Measurements from ENCODE around the gene C5. TPM values are rescaled to one million over a fixed set of nuclear protein-coding genes. Genes with fewer than 3 reads are reported as not detected.
A peak's percentile ranks its signal among the peaks of the same experiment; 100 is the strongest.
"Not testable (repeated sequence)": the region's sequence is repeated elsewhere in the genome, so short reads cannot be mapped to it uniquely, and the experiment has no call there.

The C5 gene
- total and polyA plus RNA-seq, 9 of the 15 experiments (the other 6 are each of a cell fraction or from before 2014, with no cell fraction given) = 0.08 to 0.91 (median 0.42) TPM

DNA sequence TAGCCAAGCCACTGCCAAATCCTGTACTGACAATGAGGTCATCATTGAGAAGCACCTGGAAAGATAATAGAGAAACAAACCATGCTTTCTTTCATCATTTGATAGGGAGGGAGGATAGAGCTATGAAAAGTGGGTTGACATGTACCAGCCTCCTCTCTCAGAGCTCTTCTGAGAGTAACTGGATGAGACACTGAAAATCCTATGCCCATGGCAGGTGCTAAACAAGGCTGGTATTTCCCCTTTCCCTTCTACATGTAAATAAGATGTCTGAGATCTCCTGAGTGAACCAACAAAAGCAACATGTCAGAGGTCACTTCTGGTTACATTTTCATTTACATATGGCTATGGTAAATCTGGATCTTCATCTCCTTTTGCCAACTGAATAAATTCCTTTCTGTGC is 78.1 kb downstream of the C5 start:
- no peak for DNase-seq (ENCODE audit: extremely low read depth in 1 of 4, low spot score in 3 of 4)
- BruUV-seq (replicated peaks) = no TSS peak
- Histone ChIP-seq H2AFZ (ENCODE audit: low read depth, low read length) (no peak overlapping the region), H3K79me2 (ENCODE audit: control insufficient read depth, insufficient read depth, low read length) (no peaks in the 10 kb centered on the region), H3K27ac (ENCODE audit: extremely low read depth, low read depth, low read length) (no peak overlapping the region), H3K9me1 (ENCODE audit: control insufficient read depth, insufficient read depth, low read length) (no peaks in the 10 kb centered on the region), H3K36me3 (ENCODE audit: control insufficient read depth, insufficient read depth, low read length) (no peaks in the 10 kb centered on the region), H3K4me2 (ENCODE audit: insufficient read depth, low read length) (no peak overlapping the region), H4K20me1 (replicated peaks; ENCODE audit: control insufficient read depth, insufficient read depth, low read length) (no peaks in the 10 kb centered on the region), H3K27me3 (ENCODE audit: control insufficient read depth in 2 of 2, insufficient read depth in 2 of 2, low read length in 2 of 2) (peaks cover 8% of the 10 kb centered on the region in 2 experiments), H3K4me1 (replicated peaks in 1 of 2; ENCODE audit: control insufficient read depth in 2 of 2, insufficient read depth in 2 of 2, low read length in 2 of 2) (no peaks in the 10 kb centered on the region), H3K9ac (ENCODE audit: insufficient read depth in 1 of 2, low read depth in 2 of 2, low read length in 2 of 2) (no peak overlapping the region), H3K4me3 (no peak overlapping the region), H3K9me3 (replicated peaks; ENCODE audit: control insufficient read depth, insufficient read depth, low read depth, low read length) (no peaks in the 10 kb centered on the region)
- ChIA-PET CTCF (ENCODE audit: low intra/inter-chr PET ratio) (no interaction called here), POLR2A (interaction anchor here (0.9 kb wide), 1 partner anchor 20 kb away, joined by 3 read pairs; no protein-coding TSS in a partner anchor)
- intact Hi-C loops (cut with micrococcal nuclease) (no loop called here), in situ Hi-C loops (cut with MboI) (no loop called here)
- TF ChIP-seq SIN3B (IDR thresholded peaks at IDR 0.05; ENCODE audit: low read depth) (no peak), NFIX (CRISPR knock-in tag; IDR thresholded peaks at IDR 0.05; ENCODE audit: low read depth) (no peak), ATF3 (IDR thresholded peaks at IDR 0.05) (peak; percentile 33; the same call in 1 of the 2 replicates), ATF3 (CRISPR knock-in tag; conservative IDR thresholded peaks at IDR 0.05) (no peak), SMAD2 (IDR thresholded peaks at IDR 0.05; ENCODE audit: low read depth, low read length) (no peak), CTCF (IDR thresholded peaks at IDR 0.05 in 2 of 3, conservative IDR thresholded peaks at IDR 0.05 in 1 of 3; ENCODE audit: insufficient read depth in 2 of 3, low read depth in 1 of 3, low read length in 3 of 3) (no peak)
- ATAC-seq = no peak
- no peak for FAIRE-seq

GRCh38 chr9:120971471-120971870 is 78.6 kb downstream of the C5 start:
- H2AFZ ChIP-seq (ENCODE audit: low read depth, low read length); H3K9me3 ChIP-seq (replicated peaks; ENCODE audit: control insufficient read depth, insufficient read depth, low read depth, low read length); DNase-seq (ENCODE audit: extremely low read depth in 1 of 4, low spot score in 3 of 4); FAIRE-seq; H3K4me1 ChIP-seq (replicated peaks in 1 of 2; ENCODE audit: control insufficient read depth in 2 of 2, insufficient read depth in 2 of 2, low read length in 2 of 2); BruUV-seq (replicated peaks); H3K79me2 ChIP-seq (ENCODE audit: control insufficient read depth, insufficient read depth, low read length); CTCF ChIA-PET (ENCODE audit: low intra/inter-chr PET ratio); intact Hi-C loops (cut with micrococcal nuclease); H3K27ac ChIP-seq (ENCODE audit: extremely low read depth, low read depth, low read length); ATAC-seq; H3K36me3 ChIP-seq (ENCODE audit: control insufficient read depth, insufficient read depth, low read length); H3K4me3 ChIP-seq; H3K4me2 ChIP-seq (ENCODE audit: insufficient read depth, low read length); H3K9me1 ChIP-seq (ENCODE audit: control insufficient read depth, insufficient read depth, low read length); H4K20me1 ChIP-seq (replicated peaks; ENCODE audit: control insufficient read depth, insufficient read depth, low read length); H3K9ac ChIP-seq (ENCODE audit: insufficient read depth in 1 of 2, low read depth in 2 of 2, low read length in 2 of 2); in situ Hi-C loops (cut with MboI): not testable (repeated sequence)
- POLR2A ChIA-PET = interaction anchor here (0.9 kb wide), 1 partner anchor 19 kb away, joined by 3 read pairs; no protein-coding TSS in a partner anchor
- peaks cover 11 to 12% of the 10 kb centered on the region in 2 experiments for H3K27me3 ChIP-seq (ENCODE audit: control insufficient read depth in 2 of 2, insufficient read depth in 2 of 2, low read length in 2 of 2)
- WGBS (ENCODE audit: insufficient coverage, low coverage, missing lambda C conversion rate) = 8% methylated on average over 7 of the region's 9 CpGs
